Activated T-cell treated with anti-CD3 and anti-CD28 coated beads, Interleukin-2, amount 50 U/mL, for 24 hours (primary cell): ENCODE data around the gene GPX5.

Experiments
- DNase-seq: peaks from one replicate; pipeline ENCODE4 v3.0.0-alpha.2; 2020
- H3K27ac Mint-ChIP-seq: 2 replicates; pipeline ENCODE4 v1.8.0; 2020; ENCODE audit warnings: mild to moderate bottlenecking, mixed read lengths
- H3K27me3 Mint-ChIP-seq: 2 replicates; pipeline ENCODE4 v1.8.0; 2020; ENCODE audit warnings: mixed read lengths
- H3K36me3 Mint-ChIP-seq: 2 replicates; pipeline ENCODE4 v1.8.0; 2020; ENCODE audit warnings: low read depth, mixed read lengths
- H3K4me1 Mint-ChIP-seq: 2 replicates; pipeline ENCODE4 v1.8.0; 2020; ENCODE audit warnings: low read depth, mixed read lengths
- H3K4me3 Mint-ChIP-seq: 2 replicates; pipeline ENCODE4 v1.8.0; 2020; ENCODE audit warnings: mild to moderate bottlenecking, moderate library complexity, mixed read lengths
- H3K9me3 Mint-ChIP-seq: 2 replicates; pipeline ENCODE4 v1.8.0; 2020; ENCODE audit warnings: mixed read lengths

GPX5 gene

GRCh38 chr6:28525496-28526039 lies at the start of gene GPX5:
Gene GPX5, plus strand, starts transcription at chr6:28525881. Its CDS starts 133 bp downstream, at chr6:28526014.
- Mint-ChIP-seq H3K36me3 (no peaks in the 10 kb centered on the region), H3K27me3 (peaks cover 57% of the 10 kb centered on the region), H3K4me3 (no peak within 1 kb of the TSS), H3K27ac (no peak within 1 kb of the TSS), H3K4me1 (peaks cover 26% of the 10 kb centered on the region), H3K9me3 (no peaks in the 10 kb centered on the region)
- DNase-seq, result no peak

DNA sequence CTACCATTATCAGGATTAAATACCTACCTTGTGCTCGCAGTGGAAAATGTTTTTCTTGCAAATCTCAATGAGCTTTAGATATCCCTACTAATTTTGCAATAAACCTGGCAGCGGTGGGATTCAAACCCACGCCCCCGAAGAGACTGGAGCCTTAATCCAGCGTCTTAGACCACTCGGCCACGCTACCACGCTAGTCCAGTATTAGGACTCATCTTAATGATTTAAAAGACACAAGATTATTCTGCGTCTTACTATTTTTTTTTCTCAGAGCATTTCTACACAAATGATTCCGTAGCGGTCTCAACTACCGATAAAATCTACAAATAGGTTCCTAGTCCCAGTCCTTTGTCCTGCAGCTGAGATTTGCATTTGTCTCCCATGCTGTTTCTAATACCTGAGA lies 47.2 kb upstream of the GPX5 start:
- Mint-ChIP-seq H3K4me3 (peak overlapping the region; percentile 49), H3K4me1 (peaks cover 11% of the 10 kb centered on the region), H3K27me3 (peaks cover 84% of the 10 kb centered on the region), H3K9me3 (no peaks in the 10 kb centered on the region), H3K27ac (no peak overlapping the region), H3K36me3 (no peaks in the 10 kb centered on the region)
- no peak for DNase-seq

- no peaks in the 10 kb centered on the region for H3K9me3 Mint-ChIP-seq
- peaks cover 7% of the 10 kb centered on the region for H3K4me1 Mint-ChIP-seq
- DNase-seq, result no peak
- no peak overlapping the region for H3K4me3 Mint-ChIP-seq
- no peaks in the 10 kb centered on the region for H3K36me3 Mint-ChIP-seq
- no peak overlapping the region for H3K27ac Mint-ChIP-seq
- peaks cover 75% of the 10 kb centered on the region for H3K27me3 Mint-ChIP-seq
Observed at GRCh38 chr6:28480253-28480932, 45.3 kb upstream of the GPX5 start.

- no peak for DNase-seq
- Mint-ChIP-seq H3K4me3 (no peak overlapping the region), H3K4me1 (peaks cover 17% of the 10 kb centered on the region), H3K27me3 (peaks cover 81% of the 10 kb centered on the region), H3K27ac (no peak overlapping the region), H3K9me3 (no peaks in the 10 kb centered on the region), H3K36me3 (no peaks in the 10 kb centered on the region)
Observed at GRCh38 chr6:28485482-28485881, 40.2 kb upstream of the GPX5 start.

- DNase-seq, result no peak
- H3K27me3 Mint-ChIP-seq, result peaks cover 78% of the 10 kb centered on the region
- peaks cover 21% of the 10 kb centered on the region for H3K4me1 Mint-ChIP-seq
- H3K9me3 Mint-ChIP-seq, result no peaks in the 10 kb centered on the region
- no peak overlapping the region for H3K4me3 Mint-ChIP-seq
- H3K36me3 Mint-ChIP-seq, result no peaks in the 10 kb centered on the region
- no peak overlapping the region for H3K27ac Mint-ChIP-seq
Observed at GRCh38 chr6:28486533-28486932, 39.1 kb upstream of the GPX5 start.

DNA sequence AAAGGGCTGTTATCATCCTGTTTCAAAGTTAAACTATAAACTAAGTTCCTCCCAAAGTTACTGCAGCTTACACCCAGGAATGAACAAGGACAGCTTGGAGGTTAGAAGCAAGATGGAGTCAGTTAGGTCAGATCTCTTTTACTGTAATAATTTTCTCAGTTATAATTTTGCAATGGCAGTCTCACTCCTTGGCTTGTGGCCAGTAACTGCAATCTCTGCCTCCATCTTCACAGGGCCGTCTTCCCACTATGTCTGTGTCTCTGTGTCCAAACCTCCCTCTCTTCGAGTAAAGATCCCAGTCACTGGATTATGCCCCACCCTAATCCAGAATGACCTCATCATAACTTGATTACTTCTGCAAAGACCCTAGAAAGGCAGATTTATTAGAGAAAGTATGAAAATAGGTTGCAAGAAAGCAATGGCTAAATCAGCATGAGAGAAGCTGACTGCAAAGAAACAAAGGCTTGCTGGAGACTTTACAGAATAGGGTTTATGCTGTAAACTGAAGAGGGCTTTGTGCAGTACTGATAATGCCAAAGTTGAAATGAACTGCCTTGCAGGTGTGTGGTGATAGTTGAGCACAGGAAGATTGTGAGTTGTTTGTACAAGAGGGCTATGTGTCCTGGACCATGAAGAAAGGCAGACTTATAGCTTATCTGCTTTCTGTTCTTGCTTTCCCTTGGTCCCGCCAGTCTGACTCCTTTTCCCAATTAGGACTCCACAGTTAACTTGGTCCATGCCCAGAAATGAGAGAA lies 38.5 kb upstream of the GPX5 start:
- Mint-ChIP-seq H3K36me3 (no peaks in the 10 kb centered on the region), H3K4me1 (peaks cover 27% of the 10 kb centered on the region), H3K27me3 (peaks cover 78% of the 10 kb centered on the region), H3K9me3 (no peaks in the 10 kb centered on the region), H3K27ac (no peak overlapping the region), H3K4me3 (no peak overlapping the region)
- DNase-seq, result no peak

- Mint-ChIP-seq H3K9me3 (no peaks in the 10 kb centered on the region), H3K4me1 (peaks cover 27% of the 10 kb centered on the region), H3K36me3 (no peaks in the 10 kb centered on the region), H3K27me3 (peaks cover 80% of the 10 kb centered on the region), H3K27ac (peak overlapping the region; percentile 79), H3K4me3 (peak overlapping the region; percentile 69)
- peak; percentile 50 for DNase-seq
Observed at GRCh38 chr6:28488916-28489365, 36.7 kb upstream of the GPX5 start.

DNA sequence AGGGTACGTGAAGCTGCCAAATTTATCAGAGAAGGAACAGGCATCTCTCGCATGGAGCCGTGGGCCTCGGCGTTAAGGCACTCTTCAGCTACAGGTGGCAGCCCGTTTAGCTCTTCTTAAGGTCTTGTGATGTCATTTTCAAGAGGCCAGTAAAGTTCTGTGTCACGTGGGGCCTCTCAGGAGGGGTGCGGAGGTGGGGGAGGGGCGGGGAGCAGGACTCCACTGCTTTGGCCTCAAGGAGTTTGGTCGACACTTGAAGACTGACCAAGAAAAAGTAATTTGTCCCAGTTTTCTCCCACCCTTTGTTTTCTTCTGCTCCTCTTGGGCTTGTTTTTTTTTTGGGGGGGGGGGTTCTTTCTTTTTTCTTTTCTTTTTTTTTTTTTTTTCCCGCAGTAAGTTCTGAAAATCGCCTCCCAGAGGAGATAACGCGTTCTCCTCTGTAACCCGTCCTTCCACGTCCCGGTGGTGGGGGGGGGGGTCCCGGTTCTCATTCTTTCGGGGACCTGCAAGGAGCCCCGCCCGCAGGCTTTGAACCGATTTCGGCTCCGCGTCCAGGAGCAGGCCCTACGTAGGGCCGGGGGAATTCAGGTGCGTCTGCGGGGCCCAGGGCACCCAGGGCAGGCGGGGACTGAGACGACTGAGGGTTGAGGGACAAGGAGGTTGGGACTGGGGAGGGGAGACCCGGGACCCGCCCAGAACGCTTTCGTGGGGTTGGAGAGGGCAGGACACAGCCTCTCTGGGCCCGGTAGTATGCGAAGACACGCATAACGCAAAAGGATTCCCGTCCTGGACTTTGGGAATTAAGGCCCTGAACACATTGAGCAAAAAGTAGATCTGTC lies 36.1 kb upstream of the GPX5 start:
- DNase-seq, result peak; percentile 60
- Mint-ChIP-seq H3K9me3 (no peaks in the 10 kb centered on the region), H3K4me1 (peaks cover 27% of the 10 kb centered on the region), H3K27ac (peak overlapping the region; percentile 79), H3K4me3 (peak overlapping the region; percentile 69), H3K27me3 (peaks cover 84% of the 10 kb centered on the region), H3K36me3 (no peaks in the 10 kb centered on the region)

GRCh38 chr6:28490205-28490890 lies 35.3 kb upstream of the GPX5 start:
- peak overlapping the region; percentile 69 for H3K4me3 Mint-ChIP-seq
- H3K27me3 Mint-ChIP-seq, result peaks cover 81% of the 10 kb centered on the region
- peak overlapping the region; percentile 52 for H3K27ac Mint-ChIP-seq
- peak; percentile 31 for DNase-seq
- peaks cover 27% of the 10 kb centered on the region for H3K4me1 Mint-ChIP-seq
- no peaks in the 10 kb centered on the region for H3K9me3 Mint-ChIP-seq
- H3K36me3 Mint-ChIP-seq, result no peaks in the 10 kb centered on the region

- Mint-ChIP-seq H3K4me3 (no peak overlapping the region), H3K27me3 (peaks cover 70% of the 10 kb centered on the region), H3K9me3 (no peaks in the 10 kb centered on the region), H3K4me1 (peaks cover 27% of the 10 kb centered on the region), H3K36me3 (no peaks in the 10 kb centered on the region), H3K27ac (no peak overlapping the region)
- DNase-seq, result no peak
Observed at GRCh38 chr6:28491984-28492317, 33.7 kb upstream of the GPX5 start.

GRCh38 chr6:28496099-28496779 lies 29.4 kb upstream of the GPX5 start:
- Mint-ChIP-seq H3K27ac (no peak overlapping the region), H3K36me3 (no peaks in the 10 kb centered on the region), H3K9me3 (no peaks in the 10 kb centered on the region), H3K4me1 (peaks cover 6% of the 10 kb centered on the region), H3K27me3 (peaks cover 36% of the 10 kb centered on the region), H3K4me3 (no peak overlapping the region)
- DNase-seq, result no peak

GRCh38 chr6:28497306-28497705 lies 28.4 kb upstream of the GPX5 start:
- H3K4me3 Mint-ChIP-seq, result no peak overlapping the region
- H3K27ac Mint-ChIP-seq, result no peak overlapping the region
- H3K36me3 Mint-ChIP-seq, result no peaks in the 10 kb centered on the region
- peaks cover 26% of the 10 kb centered on the region for H3K27me3 Mint-ChIP-seq
- no peak for DNase-seq
- H3K4me1 Mint-ChIP-seq, result no peaks in the 10 kb centered on the region
- no peaks in the 10 kb centered on the region for H3K9me3 Mint-ChIP-seq

GRCh38 chr6:28497893-28498292 lies 27.8 kb upstream of the GPX5 start:
- Mint-ChIP-seq H3K27ac (no peak overlapping the region), H3K27me3 (peaks cover 21% of the 10 kb centered on the region), H3K36me3 (no peaks in the 10 kb centered on the region), H3K4me1 (no peaks in the 10 kb centered on the region), H3K4me3 (no peak overlapping the region), H3K9me3 (no peaks in the 10 kb centered on the region)
- DNase-seq, result no peak
